NK-92 (cell line): ENCODE results near the gene SLC6A9.

Experiments
- DNase-seq: peaks from one replicate; lab custom pipeline; 2025; ENCODE audit not compliant: unreplicated experiment; lab: John Stamatoyannopoulos, UW

The SLC6A9 gene

GRCh38 chr1:43973981-43974442 lies 57.2 kb downstream of the SLC6A9 start:
- no peak for DNase-seq

- no peak for DNase-seq
Observed at GRCh38 chr1:43971336-43971980, 59.8 kb downstream of the SLC6A9 start.

- DNase-seq: no peak
Observed at GRCh38 chr1:43970911-43971310, 60.4 kb downstream of the SLC6A9 start.

DNA sequence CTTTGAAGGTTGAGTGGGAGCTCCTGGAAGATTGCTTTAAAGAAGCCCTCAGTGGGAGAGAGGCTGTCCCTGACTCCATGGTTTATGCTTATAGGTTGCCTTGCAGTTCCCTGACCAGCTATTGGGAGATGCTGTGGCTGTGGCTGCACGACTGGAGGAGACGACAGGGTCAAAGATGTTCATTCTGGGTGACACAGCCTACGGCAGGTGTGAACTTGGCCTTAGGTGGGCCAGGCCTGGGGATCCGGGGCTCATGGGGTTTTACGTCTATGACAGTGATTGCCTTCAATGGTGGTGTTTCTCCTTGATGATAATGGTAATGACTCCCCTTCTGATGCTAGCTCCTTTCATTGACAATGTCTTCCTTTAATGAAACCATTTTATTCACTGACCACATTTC lies 60.8 kb downstream of the SLC6A9 start:
- DNase-seq: no peak

GRCh38 chr1:43969746-43970466 lies 61.4 kb downstream of the SLC6A9 start, which contains the start of gene DPH2:
DPH2 (plus strand) TSS chr1:43970010; CDS start chr1:43970176, 166 bp downstream.
- DNase-seq: peak; percentile 79

DNA sequence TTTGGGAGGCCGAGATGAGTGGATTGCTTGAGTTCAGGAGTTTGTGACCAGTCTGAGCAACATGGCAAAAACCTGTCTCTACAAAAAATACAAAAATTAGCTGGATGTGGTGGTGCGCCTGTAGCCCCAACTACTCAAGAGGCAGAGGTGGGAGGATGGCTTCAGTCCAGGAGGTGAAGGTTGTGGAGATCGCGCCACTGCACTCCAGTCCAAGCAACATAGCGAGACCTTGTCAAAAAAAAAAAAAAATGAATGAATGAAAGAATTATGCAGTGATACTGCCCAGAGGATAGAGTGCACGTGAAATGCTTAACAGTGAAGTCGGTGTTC lies 61.9 kb downstream of the SLC6A9 start:
- no peak for DNase-seq

DNA sequence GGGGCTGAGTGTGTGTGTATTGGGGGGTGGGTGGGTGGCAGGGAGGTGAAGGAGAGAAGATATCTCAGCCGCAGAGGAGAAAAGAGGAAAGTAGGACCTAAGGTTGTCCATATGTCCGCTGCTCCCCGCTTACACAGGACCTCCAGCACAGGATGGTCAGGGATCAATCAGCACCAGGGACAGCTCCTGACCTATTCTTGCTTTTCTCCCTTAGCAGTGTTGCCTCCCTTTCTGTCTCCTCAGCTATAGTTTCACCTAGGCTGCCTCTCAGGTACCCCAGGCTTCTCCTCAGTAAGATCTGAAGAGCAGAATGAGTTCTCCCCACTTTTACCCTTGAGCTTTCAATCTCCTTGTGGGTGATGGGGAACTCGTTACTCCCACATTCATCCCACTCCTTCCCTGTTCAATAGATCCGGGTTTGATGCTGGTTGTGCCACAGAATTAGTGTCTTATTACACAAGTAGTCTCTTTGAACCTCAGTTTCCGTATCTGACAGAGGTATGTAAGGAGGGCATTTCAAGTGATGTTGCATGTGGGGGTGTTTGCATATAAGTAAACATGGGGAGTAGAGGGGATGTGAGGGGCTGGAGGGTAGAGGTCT lies 62.8 kb downstream of the SLC6A9 start:
- no peak for DNase-seq

DNA sequence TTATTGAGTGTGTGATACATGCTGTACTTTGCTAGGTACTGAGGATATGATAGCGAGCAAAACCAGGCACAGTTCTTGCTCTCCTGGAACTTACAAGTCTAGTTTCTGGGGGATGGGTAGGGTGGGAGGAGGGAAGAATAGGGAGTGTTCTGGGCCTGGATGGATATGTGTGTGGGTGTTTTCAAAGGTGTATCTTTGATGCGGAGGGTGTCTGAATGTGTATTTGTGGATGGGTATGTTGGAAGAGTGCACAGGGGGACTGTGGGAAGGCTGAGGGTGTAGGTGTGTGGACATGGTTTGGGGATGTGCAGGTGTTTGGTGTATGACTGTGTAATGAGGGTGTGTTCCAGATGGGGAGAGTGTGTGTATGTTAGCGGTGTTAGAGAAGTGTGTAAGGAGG lies 65.9 kb downstream of the SLC6A9 start:
- no peak for DNase-seq

DNA sequence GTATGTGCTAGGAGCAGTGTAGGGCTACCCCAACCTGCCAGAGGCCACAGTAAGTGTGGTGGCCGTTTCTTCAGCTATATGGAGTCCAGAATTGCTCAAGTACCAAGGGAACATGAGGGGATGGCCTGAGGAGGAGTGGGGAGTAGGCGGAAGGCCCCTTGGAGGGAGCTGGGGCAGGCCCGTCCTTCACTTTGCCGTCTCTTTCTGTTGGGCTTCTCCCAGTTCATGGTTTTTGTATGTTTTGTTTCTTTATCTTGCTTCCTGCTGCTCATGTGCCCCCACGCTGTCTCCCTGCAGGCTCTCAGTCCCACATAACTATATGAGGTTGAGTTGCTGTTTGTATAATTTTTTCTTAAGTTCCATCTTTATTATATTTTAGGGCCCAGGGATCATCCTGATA lies 67.4 kb downstream of the SLC6A9 start:
- DNase-seq: no peak

DNA sequence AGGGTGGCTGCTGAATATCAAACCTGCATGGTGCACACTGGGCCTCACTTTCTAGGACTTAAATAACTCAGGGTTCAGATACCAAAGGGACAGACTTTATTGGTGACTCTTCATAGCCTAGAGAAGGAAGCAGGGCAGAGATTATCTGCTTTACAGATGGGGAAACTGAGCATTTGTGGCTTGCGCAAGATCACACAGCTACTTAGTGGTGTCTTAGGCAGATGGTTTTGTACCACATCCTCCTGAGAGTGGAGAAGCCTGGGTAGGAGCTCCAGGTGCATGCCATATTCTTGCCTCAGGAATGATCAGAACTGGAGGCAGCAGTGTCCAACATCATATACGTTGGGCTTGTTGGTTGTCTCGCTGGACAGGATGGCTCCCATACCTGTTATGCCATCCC lies 68.3 kb downstream of the SLC6A9 start:
- DNase-seq: no peak

DNA sequence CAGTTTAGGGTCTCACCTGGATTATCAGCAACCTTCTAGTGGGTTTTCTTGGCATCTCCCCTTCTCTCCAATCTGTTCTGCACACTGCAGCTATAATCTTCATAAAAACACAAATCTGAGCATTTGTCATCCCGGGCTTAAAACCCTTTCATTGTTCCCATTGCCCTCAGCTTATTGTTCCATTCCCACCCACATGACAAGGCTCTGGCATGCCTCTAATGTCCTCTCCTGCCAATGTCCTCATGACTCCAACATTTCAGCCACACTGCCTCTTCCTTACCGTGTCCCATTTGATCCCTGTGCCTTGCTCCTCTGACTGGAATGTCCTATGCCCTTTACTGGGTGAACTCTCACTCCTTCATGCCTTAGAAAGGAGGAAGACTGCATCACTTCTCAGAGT lies 68.9 kb downstream of the SLC6A9 start:
- no peak for DNase-seq

DNA sequence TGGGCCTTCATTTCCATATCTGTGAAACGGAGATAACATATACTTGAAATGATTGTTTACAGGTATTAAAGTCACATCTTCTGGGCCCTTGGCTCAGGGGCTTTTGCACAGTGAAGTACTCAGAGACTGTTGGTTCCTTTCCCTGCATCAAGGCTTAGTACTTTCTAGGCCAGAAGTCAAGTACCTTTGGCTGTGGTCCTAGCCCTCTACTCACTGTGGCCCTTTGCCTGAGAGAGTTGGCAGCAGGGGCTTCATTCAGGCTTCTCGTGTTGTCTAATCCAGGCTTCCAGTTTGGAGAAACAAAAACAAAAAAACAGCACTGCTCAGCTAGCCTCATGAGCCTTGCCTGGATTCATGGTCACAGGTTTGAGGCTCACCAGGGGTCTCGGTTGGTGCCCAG lies 69.6 kb downstream of the SLC6A9 start:
- DNase-seq: no peak

GRCh38 chr1:43960798-43961197 lies 70.5 kb downstream of the SLC6A9 start:
- no peak for DNase-seq

DNA sequence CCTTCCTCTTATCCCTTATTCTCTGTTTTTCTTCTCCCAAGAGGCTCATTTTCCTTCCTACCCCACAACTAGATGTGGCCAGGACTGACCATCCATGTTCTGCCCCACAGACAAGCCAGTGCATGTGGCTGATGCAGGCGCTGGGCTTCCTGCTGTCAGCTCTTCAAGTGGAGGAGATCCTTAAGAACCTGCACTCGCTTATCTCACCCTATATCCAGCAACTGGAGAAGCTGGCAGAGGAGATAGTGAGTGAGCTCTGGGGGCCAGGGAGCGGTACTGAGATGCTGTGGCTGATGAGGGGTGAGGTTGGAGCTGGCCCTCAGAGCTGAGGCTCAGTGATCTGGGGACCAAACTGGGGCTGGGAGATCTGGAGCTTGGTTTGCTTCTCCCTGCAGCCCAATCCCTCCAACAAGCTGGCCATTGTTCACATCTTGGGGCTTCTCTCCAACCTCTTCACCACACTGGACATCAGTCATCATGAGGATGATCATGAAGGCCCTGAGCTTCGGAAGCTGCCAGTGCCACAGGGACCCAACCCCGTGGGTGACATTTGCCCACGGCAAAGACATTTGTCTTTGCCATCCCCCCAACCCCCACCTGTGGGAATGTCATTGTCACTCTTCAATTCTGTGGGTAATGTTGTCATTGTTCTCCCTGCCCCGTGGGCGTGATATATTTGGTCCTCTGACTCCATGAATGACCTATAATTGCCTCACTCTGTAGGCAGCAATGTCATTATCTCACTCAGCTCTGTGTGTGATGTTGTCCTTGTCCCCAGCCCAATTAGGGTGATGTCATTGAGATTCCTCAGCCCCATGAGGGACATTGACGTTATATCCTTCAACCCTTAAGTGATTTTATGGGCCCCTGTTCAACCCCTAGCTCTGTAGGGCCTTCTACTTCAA lies 72.7 kb downstream of the SLC6A9 start:
- DNase-seq: no peak

- DNase-seq: no peak
Observed at GRCh38 chr1:43957407-43958040, 73.7 kb downstream of the SLC6A9 start.

DNA sequence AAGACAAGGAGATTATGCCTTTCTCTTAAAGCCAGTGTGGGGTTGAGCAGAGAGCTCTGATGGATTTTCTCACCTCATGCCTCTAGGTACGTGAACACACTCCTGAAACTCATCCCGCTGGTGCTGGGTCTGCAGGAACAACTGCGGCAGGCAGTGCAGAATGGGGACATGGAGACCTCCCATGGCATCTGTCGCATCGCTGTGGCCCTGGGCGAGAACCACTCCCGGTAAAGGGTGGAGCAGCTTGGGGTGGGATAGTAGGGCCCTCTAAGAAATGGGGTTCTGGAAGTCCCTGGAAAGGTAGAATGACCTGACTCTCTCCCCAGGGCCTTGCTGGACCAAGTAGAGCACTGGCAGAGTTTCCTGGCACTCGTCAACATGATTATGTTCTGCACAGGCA lies 75.0 kb downstream of the SLC6A9 start:
- no peak for DNase-seq

GRCh38 chr1:43954036-43954435 lies 77.2 kb downstream of the SLC6A9 start:
- no peak for DNase-seq

DNA sequence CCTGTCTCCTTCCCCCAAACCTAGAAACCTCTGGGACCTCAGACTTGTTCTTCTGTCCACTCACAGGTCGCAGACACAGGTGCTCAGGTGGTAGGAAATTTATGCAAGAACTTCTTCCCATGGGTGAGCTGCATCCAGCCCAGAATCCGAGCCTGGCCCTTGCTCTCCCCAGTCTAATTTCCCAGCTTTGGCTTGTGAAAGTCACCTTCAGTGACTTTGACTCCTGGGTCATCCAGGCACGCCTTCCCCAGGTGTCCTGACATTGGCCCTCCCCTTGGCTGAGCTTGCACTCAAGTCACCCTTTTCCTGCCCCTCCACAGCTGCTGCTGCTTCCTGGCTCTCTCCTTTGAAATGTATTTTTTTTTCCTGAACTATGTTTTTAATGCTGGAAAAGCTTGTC lies 77.9 kb downstream of the SLC6A9 start:
- DNase-seq: no peak

DNA sequence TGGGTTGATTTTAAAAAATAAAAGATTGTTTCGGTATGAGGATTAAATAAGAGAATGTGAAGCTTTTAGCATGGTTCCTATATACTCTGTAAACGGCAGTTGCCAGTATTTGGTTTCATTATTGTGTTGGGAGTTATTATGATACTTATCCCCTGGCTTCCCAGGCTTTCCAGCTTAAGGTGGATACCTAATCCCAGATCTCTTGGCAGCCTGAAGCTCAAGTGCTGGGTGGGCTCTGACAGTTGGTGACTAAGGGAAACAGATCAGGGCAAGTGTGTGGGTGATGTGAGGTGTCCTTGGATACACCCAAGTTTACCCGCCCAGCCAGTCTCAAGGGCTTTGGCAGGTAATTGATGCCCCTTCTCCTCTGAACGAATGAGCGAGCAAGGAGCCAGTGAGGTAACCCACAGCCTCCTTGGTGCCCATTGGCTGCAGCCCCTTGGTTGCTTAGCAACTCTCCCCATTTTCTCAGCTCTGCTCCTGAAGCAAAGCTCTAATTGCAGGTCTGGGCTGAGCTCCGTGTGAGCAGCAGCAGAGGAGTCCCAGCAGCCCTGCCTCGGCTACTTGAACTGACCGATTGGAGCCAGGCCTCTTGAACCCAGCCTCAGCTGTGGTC lies 78.4 kb downstream of the SLC6A9 start:
- DNase-seq: no peak
